Measurements from ENCODE around the gene TRIM41.

The TRIM41 gene

GRCh38 chr5:181233801-181234454, 10.8 kb downstream of the TRIM41 start:
- no peak for FAIRE-seq

- no peak for FAIRE-seq
These were observed 11.6 kb downstream of the TRIM41 start for GRCh38 chr5:181234455-181235306.

GRCh38 chr5:181235323-181235688, 12.2 kb downstream of the TRIM41 start:
- no peak for FAIRE-seq

- FAIRE-seq: peak; percentile 87
These were observed 12.7 kb downstream of the TRIM41 start for GRCh38 chr5:181235689-181236366.

- no peak for FAIRE-seq
These were observed 13.4 kb downstream of the TRIM41 start for GRCh38 chr5:181236471-181236870.

GRCh38 chr5:181236954-181237641, 14.0 kb downstream of the TRIM41 start:
- FAIRE-seq: no peak

GRCh38 chr5:181237729-181238385, 14.8 kb downstream of the TRIM41 start:
- no peak for FAIRE-seq

GRCh38 chr5:181239062-181239663, 16.1 kb downstream of the TRIM41 start:
- no peak for FAIRE-seq

GRCh38 chr5:181241393-181241975, 18.4 kb downstream of the TRIM41 start:
- FAIRE-seq: no peak

- no peak for FAIRE-seq
These were observed 19.0 kb downstream of the TRIM41 start for GRCh38 chr5:181242031-181242451.

GRCh38 chr5:181243018-181243563, 20.0 kb downstream of the TRIM41 start:
- FAIRE-seq: no peak

GRCh38 chr5:181243564-181244343, 20.7 kb downstream of the TRIM41 start, which contains the start of gene RACK1:
Gene RACK1 (minus strand): TSS chr5:181243906. CDS start chr5:181243800, 106 bp downstream.
- FAIRE-seq: peak; percentile 70

- FAIRE-seq: no peak
These were observed 22.6 kb downstream of the TRIM41 start for GRCh38 chr5:181245427-181246275.

GRCh38 chr5:181246276-181247049, 23.4 kb downstream of the TRIM41 start:
- no peak for FAIRE-seq

GRCh38 chr5:181248277-181248676, 25.2 kb downstream of the TRIM41 start:
- FAIRE-seq: no peak

GRCh38 chr5:181255276-181255675, 32.2 kb downstream of the TRIM41 start:
- FAIRE-seq: no peak

GRCh38 chr5:181255836-181256578, 32.9 kb downstream of the TRIM41 start:
- FAIRE-seq: no peak

- no peak for FAIRE-seq
These were observed 35.5 kb downstream of the TRIM41 start for GRCh38 chr5:181258576-181258975.
